Neural cell (in vitro differentiated cells): ENCODE data around the gene BICRA. TPM values are rescaled to one million over a fixed set of nuclear protein-coding genes. Genes with fewer than 3 reads are reported as not detected.

ENCODE experiments used
- H2AFZ ChIP-seq: fragments of 200-600, 300-800 bp; sonication (generic), shearing (Covaris generic); 2 replicates; pipeline ENCODE4 v1.6.0; 2014; ENCODE audit warnings: low read depth, mild to moderate bottlenecking, antibody characterized with exemption, low read length, moderate library complexity
- H3F3A ChIP-seq: fragments of 200-600 bp; shearing (Covaris generic); 2 replicates; pipeline ENCODE4 v1.6.1; 2016; ENCODE audit warnings: mild to moderate bottlenecking, moderate library complexity, mixed read lengths, antibody characterized with exemption, low read length; ENCODE audit not compliant: insufficient read depth, poor library complexity, severe bottlenecking
- H3K27ac ChIP-seq: fragments of 200-600, 300-800 bp; sonication (generic), shearing (Covaris generic); 2 replicates; pipeline ENCODE4 v1.5.1; 2014; ENCODE audit warnings: mild to moderate bottlenecking, low read length, moderate library complexity
- H3K27me3 ChIP-seq: fragments of 300-800, 200-600 bp; sonication (generic), shearing (Covaris generic); 2 replicates; pipeline ENCODE4 v1.6.0; 2014; ENCODE audit warnings: mild to moderate bottlenecking, low read depth, low read length, moderate library complexity; ENCODE audit not compliant: insufficient read depth
- H3K36me3 ChIP-seq: fragments of 300-800, 200-600 bp; sonication (generic), shearing (Covaris generic); 2 replicates; pipeline ENCODE4 v1.5.1; 2014; ENCODE audit warnings: mild to moderate bottlenecking, antibody characterized with exemption, low read length, moderate library complexity; ENCODE audit not compliant: insufficient read depth
- H3K4me2 ChIP-seq: fragments of 300-800, 200-600 bp; sonication (generic), shearing (Covaris generic); 2 replicates; pipeline ENCODE4 v1.6.0; 2014; ENCODE audit warnings: mild to moderate bottlenecking, low read length
- H3K4me3 ChIP-seq: fragments of 300-800, 200-600 bp; sonication (generic), shearing (Covaris generic); 2 replicates; pipeline ENCODE4 v1.5.1; 2014; ENCODE audit warnings: mild to moderate bottlenecking, low read length, moderate library complexity
- H3K79me2 ChIP-seq: fragments of 200-600 bp; shearing (Covaris generic); replicated peaks from 2 replicates; pipeline ENCODE4 v1.6.0; 2014; ENCODE audit warnings: mild to moderate bottlenecking, low read length, moderate library complexity; ENCODE audit not compliant: insufficient read depth
- H3K9ac ChIP-seq: fragments of 300-800, 200-600 bp; sonication (generic), shearing (Covaris generic); 2 replicates; pipeline ENCODE4 v1.6.1; 2016; ENCODE audit warnings: mild to moderate bottlenecking, low read length, mixed read lengths
- H3K9me2 ChIP-seq: fragments of 200-600 bp; shearing (Covaris generic); 2 replicates; pipeline ENCODE4 v1.6.1; 2016; ENCODE audit warnings: mild to moderate bottlenecking, low read length, mixed read lengths; ENCODE audit not compliant: insufficient read depth
- H3K9me3 ChIP-seq: fragments of 200-600, 300-800 bp; sonication (generic), shearing (Covaris generic); 2 replicates; pipeline ENCODE4 v1.6.1; 2016; ENCODE audit warnings: mild to moderate bottlenecking, mixed run types, low read length, moderate library complexity, mixed read lengths
- H4K20me1 ChIP-seq: fragments of 200-600 bp; shearing (Covaris generic); 2 replicates; pipeline ENCODE4 v1.6.1; 2016; ENCODE audit warnings: mild to moderate bottlenecking, mixed run types; ENCODE audit not compliant: insufficient read depth
- EP300 ChIP-seq: fragments of 450-650 bp; conservative IDR thresholded peaks from 2 replicates; pipeline ENCODE4 v1.6.1; 2014; ENCODE audit warnings: antibody characterized with exemption, mild to moderate bottlenecking, moderate library complexity; ENCODE audit not compliant: poor library complexity, severe bottlenecking
- EZH2 ChIP-seq: fragments of 200-600, 300-800 bp; shearing (Covaris generic), sonication (generic); IDR thresholded peaks from 2 replicates; pipeline ENCODE4 v1.6.1; 2014; ENCODE audit warnings: antibody characterized with exemption, low read length, borderline replicate concordance, mild to moderate bottlenecking; ENCODE audit not compliant: insufficient read depth, poor library complexity, severe bottlenecking
- MXI1 ChIP-seq: fragments of 450-650 bp; conservative IDR thresholded peaks from 2 replicates; pipeline ENCODE4 v1.6.1; 2014; ENCODE audit warnings: antibody characterized with exemption, mild to moderate bottlenecking; ENCODE audit not compliant: poor library complexity, severe bottlenecking
- POLR2AphosphoS5 ChIP-seq: IDR thresholded peaks from 2 replicates; pipeline ENCODE4 v1.6.1; 2012
- RAD21 ChIP-seq: fragments of 450-650 bp; conservative IDR thresholded peaks from 2 replicates; pipeline ENCODE4 v1.6.1; 2014; ENCODE audit warnings: antibody characterized with exemption, mild to moderate bottlenecking, moderate library complexity
- SMC3 ChIP-seq: fragments of 450-650 bp; conservative IDR thresholded peaks from 2 replicates; pipeline ENCODE4 v1.6.1; 2014; ENCODE audit warnings: antibody characterized with exemption, mild to moderate bottlenecking, moderate library complexity; ENCODE audit not compliant: poor library complexity
- TAF1 ChIP-seq: IDR thresholded peaks from 2 replicates; pipeline ENCODE4 v1.6.1; 2012; ENCODE audit warnings: low read depth
- polyA plus RNA-seq: library from polyadenylated mRNA; depleted of rRNA; stranded (reverse); fragments of >200 nt; gene quantifications from 2 replicates; pipeline ENCODE4 v1.2.3, GENCODE V29; 2014
- TF ChIP-seq, protein P1 (sequence below): fragments of 450-650 bp; IDR thresholded peaks from 2 replicates; pipeline ENCODE4 v1.5.1; 2014; ENCODE audit warnings: antibody characterized with exemption, mild to moderate bottlenecking, moderate library complexity; ENCODE audit not compliant: poor library complexity, severe bottlenecking
- TF ChIP-seq, protein P2 (sequence below): IDR thresholded peaks from 2 replicates; pipeline ENCODE4 v1.6.1; 2012; ENCODE audit warnings: borderline replicate concordance

Gene BICRA
- polyA plus RNA-seq, 1 donor from 2014 or later = 0.11 TPM

DNA sequence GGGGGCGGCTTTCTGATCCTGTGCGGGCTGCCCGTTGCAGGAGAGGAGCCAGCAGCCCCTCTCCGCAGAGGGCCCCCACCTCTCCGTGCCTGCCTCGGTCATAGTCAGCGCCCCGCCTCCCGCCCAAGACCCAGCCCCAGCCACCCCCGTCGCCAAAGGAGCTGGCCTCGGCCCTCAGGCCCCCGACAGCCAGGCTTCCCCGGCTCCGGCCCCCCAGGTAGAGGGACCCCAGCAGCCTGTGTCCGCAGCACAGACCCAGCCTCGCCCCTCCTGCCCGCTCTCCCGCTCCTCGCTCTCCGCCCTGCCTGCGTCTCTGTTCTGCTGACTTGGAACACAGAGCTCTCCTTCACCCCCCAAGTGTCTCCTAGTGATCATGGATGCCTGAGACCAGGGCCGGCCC lies 73.0 kb downstream of the BICRA start:
- Histone ChIP-seq H2AFZ (no peak overlapping the region), H3F3A (no peaks in the 10 kb centered on the region), H3K4me2 (no peak overlapping the region), H3K79me2 (peaks cover under 1% of the 10 kb centered on the region), H3K36me3 (no peaks in the 10 kb centered on the region), H3K9me2 (no peaks in the 10 kb centered on the region), H3K9me3 (no peaks in the 10 kb centered on the region), H3K27ac (no peak overlapping the region), H3K27me3 (no peaks in the 10 kb centered on the region), H3K4me3 (no peak overlapping the region), H3K9ac (no peak overlapping the region), H4K20me1 (no peaks in the 10 kb centered on the region)
- no peak for TF ChIP-seq EZH2
- TF ChIP-seq, protein P1, sequence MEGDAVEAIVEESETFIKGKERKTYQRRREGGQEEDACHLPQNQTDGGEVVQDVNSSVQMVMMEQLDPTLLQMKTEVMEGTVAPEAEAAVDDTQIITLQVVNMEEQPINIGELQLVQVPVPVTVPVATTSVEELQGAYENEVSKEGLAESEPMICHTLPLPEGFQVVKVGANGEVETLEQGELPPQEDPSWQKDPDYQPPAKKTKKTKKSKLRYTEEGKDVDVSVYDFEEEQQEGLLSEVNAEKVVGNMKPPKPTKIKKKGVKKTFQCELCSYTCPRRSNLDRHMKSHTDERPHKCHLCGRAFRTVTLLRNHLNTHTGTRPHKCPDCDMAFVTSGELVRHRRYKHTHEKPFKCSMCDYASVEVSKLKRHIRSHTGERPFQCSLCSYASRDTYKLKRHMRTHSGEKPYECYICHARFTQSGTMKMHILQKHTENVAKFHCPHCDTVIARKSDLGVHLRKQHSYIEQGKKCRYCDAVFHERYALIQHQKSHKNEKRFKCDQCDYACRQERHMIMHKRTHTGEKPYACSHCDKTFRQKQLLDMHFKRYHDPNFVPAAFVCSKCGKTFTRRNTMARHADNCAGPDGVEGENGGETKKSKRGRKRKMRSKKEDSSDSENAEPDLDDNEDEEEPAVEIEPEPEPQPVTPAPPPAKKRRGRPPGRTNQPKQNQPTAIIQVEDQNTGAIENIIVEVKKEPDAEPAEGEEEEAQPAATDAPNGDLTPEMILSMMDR = no peak

DNA sequence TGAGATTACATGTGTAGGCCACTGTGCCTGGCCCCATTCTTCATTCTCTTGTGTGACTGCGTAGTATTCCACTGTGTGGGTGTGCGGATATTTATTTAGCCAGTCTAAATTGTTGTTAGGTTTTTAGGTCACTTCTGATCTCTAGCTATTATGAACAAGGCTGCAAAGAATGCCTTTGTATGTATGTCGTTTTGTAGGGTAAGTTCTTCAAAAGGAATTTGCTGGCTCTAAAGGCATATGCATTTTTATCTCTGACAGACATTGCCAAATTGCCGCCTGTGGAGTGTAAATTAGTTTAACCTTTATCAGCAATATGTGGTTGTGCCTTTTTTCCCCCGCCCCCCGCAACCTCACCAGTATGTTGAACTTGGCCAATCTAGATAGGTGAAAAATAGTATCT lies 74.0 kb downstream of the BICRA start:
- Histone ChIP-seq H3K36me3 (no peaks in the 10 kb centered on the region), H3K9me3 (no peaks in the 10 kb centered on the region), H3K4me3 (no peak overlapping the region), H3K9me2 (no peaks in the 10 kb centered on the region), H3F3A (no peaks in the 10 kb centered on the region), H3K27ac (no peak overlapping the region), H2AFZ (no peak overlapping the region), H3K9ac (no peak overlapping the region), H3K27me3 (no peaks in the 10 kb centered on the region), H3K4me2 (no peak overlapping the region), H4K20me1 (no peaks in the 10 kb centered on the region), H3K79me2 (peaks cover 3% of the 10 kb centered on the region)
- TF ChIP-seq POLR2AphosphoS5 = no peak
- TF ChIP-seq SMC3 = no peak
- TF ChIP-seq TAF1 = no peak
- TF ChIP-seq, protein P1 = no peak
- no peak for TF ChIP-seq EP300
- TF ChIP-seq, protein P2, sequence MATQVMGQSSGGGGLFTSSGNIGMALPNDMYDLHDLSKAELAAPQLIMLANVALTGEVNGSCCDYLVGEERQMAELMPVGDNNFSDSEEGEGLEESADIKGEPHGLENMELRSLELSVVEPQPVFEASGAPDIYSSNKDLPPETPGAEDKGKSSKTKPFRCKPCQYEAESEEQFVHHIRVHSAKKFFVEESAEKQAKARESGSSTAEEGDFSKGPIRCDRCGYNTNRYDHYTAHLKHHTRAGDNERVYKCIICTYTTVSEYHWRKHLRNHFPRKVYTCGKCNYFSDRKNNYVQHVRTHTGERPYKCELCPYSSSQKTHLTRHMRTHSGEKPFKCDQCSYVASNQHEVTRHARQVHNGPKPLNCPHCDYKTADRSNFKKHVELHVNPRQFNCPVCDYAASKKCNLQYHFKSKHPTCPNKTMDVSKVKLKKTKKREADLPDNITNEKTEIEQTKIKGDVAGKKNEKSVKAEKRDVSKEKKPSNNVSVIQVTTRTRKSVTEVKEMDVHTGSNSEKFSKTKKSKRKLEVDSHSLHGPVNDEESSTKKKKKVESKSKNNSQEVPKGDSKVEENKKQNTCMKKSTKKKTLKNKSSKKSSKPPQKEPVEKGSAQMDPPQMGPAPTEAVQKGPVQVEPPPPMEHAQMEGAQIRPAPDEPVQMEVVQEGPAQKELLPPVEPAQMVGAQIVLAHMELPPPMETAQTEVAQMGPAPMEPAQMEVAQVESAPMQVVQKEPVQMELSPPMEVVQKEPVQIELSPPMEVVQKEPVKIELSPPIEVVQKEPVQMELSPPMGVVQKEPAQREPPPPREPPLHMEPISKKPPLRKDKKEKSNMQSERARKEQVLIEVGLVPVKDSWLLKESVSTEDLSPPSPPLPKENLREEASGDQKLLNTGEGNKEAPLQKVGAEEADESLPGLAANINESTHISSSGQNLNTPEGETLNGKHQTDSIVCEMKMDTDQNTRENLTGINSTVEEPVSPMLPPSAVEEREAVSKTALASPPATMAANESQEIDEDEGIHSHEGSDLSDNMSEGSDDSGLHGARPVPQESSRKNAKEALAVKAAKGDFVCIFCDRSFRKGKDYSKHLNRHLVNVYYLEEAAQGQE = no peak
- no peak for TF ChIP-seq MXI1
- no peak for TF ChIP-seq EZH2
- no peak for TF ChIP-seq RAD21
